GM18909 (cell line): ENCODE results near the gene INIP.

Experiments
- ATAC-seq: cut with Tn5 transposase; IDR thresholded peaks from one replicate; pipeline ENCODE4 v1.9.1; 2021; ENCODE audit warnings: mild to moderate bottlenecking; ENCODE audit not compliant: unreplicated experiment, poor library complexity

Gene INIP

GRCh38 chr9:112717661-112718331 is at the start of gene INIP:
Gene INIP (minus strand): TSS chr9:112718117. CDS start chr9:112716485, 1,632 bp downstream.
- peak; percentile 97 for ATAC-seq

GRCh38 chr9:112765281-112765680 is 47.4 kb upstream of the INIP start:
- ATAC-seq, result no peak

- no peak for ATAC-seq
Observed at GRCh38 chr9:112764837-112765236, 46.9 kb upstream of the INIP start.

- ATAC-seq, result no peak
Observed at GRCh38 chr9:112764344-112764743, 46.4 kb upstream of the INIP start.

GRCh38 chr9:112762726-112763518 is 45.0 kb upstream of the INIP start:
- no peak for ATAC-seq

- ATAC-seq, result no peak
Observed at GRCh38 chr9:112761912-112762655, 44.2 kb upstream of the INIP start.

- no peak for ATAC-seq
Observed at GRCh38 chr9:112760821-112761220, 42.9 kb upstream of the INIP start.

- ATAC-seq, result no peak
Observed at GRCh38 chr9:112757940-112758339, 40.0 kb upstream of the INIP start.

GRCh38 chr9:112757282-112757883 is 39.5 kb upstream of the INIP start:
- ATAC-seq, result no peak

- ATAC-seq, result no peak
Observed at GRCh38 chr9:112755675-112756074, 37.8 kb upstream of the INIP start.

GRCh38 chr9:112755016-112755427 is 37.1 kb upstream of the INIP start:
- no peak for ATAC-seq

GRCh38 chr9:112754578-112754977 is 36.7 kb upstream of the INIP start:
- ATAC-seq, result no peak

- ATAC-seq, result no peak
Observed at GRCh38 chr9:112753725-112754124, 35.8 kb upstream of the INIP start.

- ATAC-seq, result no peak
Observed at GRCh38 chr9:112752334-112753125, 34.6 kb upstream of the INIP start.

- peak; percentile 43 for ATAC-seq
Observed at GRCh38 chr9:112751056-112751795, 33.3 kb upstream of the INIP start.

- ATAC-seq, result no peak
Observed at GRCh38 chr9:112750764-112751055, 32.8 kb upstream of the INIP start.

GRCh38 chr9:112750016-112750763 is 32.3 kb upstream of the INIP start, which contains the start of gene SNX30:
Gene SNX30 (plus strand): TSS chr9:112750760. CDS start chr9:112751002, 242 bp downstream.
- peak; percentile 83 for ATAC-seq

GRCh38 chr9:112747094-112747493 is 29.2 kb upstream of the INIP start:
- no peak for ATAC-seq

GRCh38 chr9:112744177-112744576 is 26.3 kb upstream of the INIP start:
- ATAC-seq, result no peak
